HUES48 (cell line): Measurements from ENCODE around the gene STEAP3.
A peak's percentile ranks its signal among the peaks of the same experiment; 100 is the strongest.

Experiments used
- H3K27ac ChIP-seq: one replicate; pipeline ENCODE4 v1.7.0; 2013; ENCODE audit warnings: low read depth, low read length, inconsistent platforms
- H3K27me3 ChIP-seq: 2 replicates; pipeline ENCODE4 v1.6.1; 2013; ENCODE audit warnings: mild to moderate bottlenecking, low read length; ENCODE audit not compliant: control insufficient read depth, insufficient read depth
- H3K36me3 ChIP-seq: 2 replicates; pipeline ENCODE4 v1.6.1; 2013; ENCODE audit warnings: low read length; ENCODE audit not compliant: control insufficient read depth, insufficient read depth
- H3K4me1 ChIP-seq: 2 replicates; pipeline ENCODE4 v1.6.1; 2013; ENCODE audit warnings: mild to moderate bottlenecking, low read length; ENCODE audit not compliant: control insufficient read depth, insufficient read depth
- H3K4me3 ChIP-seq: 2 replicates; pipeline ENCODE4 v1.5.1; 2013; ENCODE audit warnings: mild to moderate bottlenecking, low read depth, low read length
- H3K9ac ChIP-seq: 2 replicates; pipeline ENCODE4 v1.6.1; 2013; ENCODE audit warnings: mild to moderate bottlenecking, low read depth, low read length, moderate library complexity
- H3K9me3 ChIP-seq: 2 replicates; pipeline ENCODE4 v1.6.1; 2013; ENCODE audit warnings: low read length; ENCODE audit not compliant: control insufficient read depth, insufficient read depth

The STEAP3 gene

DNA sequence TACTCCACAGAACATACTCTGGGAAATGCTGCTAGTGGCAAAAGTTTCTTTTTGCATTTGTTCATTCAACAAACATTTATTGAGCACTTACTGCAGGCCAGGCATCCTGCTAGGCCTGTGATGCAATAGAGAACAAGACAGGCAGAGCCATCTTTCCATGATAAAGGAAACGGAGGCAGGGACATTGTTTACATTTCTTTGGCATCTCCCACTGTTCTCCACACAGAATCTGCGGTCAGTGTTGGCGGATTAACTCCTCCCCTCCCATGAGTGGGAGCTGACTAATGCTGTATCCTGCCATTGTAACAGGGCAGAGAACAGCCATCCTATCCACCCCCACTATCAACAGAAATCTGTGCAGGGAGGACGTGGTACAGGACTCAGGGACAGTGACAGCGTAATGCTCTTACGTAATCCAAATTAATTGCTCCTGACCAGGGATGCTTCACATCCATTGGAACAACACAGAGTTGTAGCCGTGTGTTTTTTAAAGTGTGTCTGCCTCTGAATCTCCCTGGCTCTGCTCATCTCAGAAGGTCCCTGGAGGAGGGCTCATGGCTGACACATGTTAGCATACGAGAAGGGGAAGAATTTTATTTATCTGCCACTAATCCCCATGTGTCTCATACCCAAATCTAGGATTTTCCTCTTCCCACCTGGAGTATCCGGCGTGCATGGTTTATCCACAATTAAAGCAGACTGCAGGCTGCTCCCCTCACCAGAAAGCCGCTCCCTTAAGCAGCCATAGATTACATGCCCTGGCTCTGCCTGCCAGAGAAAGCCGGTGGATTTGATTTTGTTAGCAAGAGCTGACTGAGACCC, 32.3 kb downstream of the STEAP3 start:
- Histone ChIP-seq H3K9me3 (no peaks in the 10 kb centered on the region), H3K36me3 (0 out of 2 replicates have a peak, but pooled peaks cover 12% of the 10 kb centered on the region), H3K4me3 (peak overlapping the region; percentile 1; the same call in 1 of the 2 replicates), H3K4me1 (peaks cover 51% of the 10 kb centered on the region), H3K9ac (no peak overlapping the region), H3K27ac (peak overlapping the region; percentile 89), H3K27me3 (no peaks in the 10 kb centered on the region)

DNA sequence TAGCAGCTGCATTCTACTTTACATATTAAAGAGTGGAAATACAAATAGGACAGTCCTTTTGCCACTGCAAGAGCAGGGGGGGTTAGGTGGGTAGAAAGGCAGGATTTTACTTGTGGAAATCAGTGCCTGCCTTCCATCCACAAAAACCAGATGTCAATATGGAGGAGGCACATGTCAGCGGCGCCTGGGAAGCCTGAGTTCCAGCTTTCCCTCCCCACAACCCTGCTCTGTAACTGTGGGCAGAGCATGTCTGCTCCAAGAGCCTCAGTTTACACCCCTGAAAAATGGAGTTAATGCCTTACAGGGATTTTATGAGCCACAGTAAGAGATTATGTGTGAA, 32.9 kb downstream of the STEAP3 start:
- no peaks in the 10 kb centered on the region for H3K27me3 ChIP-seq
- H3K27ac ChIP-seq, result peak overlapping the region; percentile 89
- peaks cover 51% of the 10 kb centered on the region for H3K4me1 ChIP-seq
- H3K36me3 ChIP-seq, result 0 out of 2 replicates have a peak, but pooled peaks cover 9% of the 10 kb centered on the region
- no peaks in the 10 kb centered on the region for H3K9me3 ChIP-seq
- H3K4me3 ChIP-seq, result no peak overlapping the region
- no peak overlapping the region for H3K9ac ChIP-seq

DNA sequence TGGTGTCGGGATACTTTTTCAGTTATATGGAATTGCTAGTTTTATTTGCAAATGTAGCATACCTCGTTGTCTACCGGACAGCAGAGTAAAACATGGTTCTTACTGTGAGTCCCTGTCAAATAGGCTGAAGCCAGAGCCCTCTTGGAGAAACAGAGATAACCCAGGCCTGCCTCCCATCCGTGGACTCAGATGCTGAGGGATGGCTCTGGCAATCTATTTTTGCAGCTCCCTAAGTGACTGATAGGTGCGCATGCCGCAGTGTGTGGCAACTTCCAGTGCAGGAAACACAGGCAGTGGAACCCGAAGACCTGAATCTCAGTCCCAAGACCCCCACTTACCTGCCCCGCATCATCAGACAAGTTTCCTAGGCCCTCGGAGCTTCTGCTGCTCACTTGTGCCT, 33.6 kb downstream of the STEAP3 start:
- Histone ChIP-seq H3K4me1 (peaks cover 51% of the 10 kb centered on the region), H3K27ac (peak overlapping the region; percentile 89), H3K9me3 (no peaks in the 10 kb centered on the region), H3K4me3 (no peak overlapping the region), H3K27me3 (no peaks in the 10 kb centered on the region), H3K36me3 (0 out of 2 replicates have a peak, but pooled peaks cover 7% of the 10 kb centered on the region), H3K9ac (no peak overlapping the region)

DNA sequence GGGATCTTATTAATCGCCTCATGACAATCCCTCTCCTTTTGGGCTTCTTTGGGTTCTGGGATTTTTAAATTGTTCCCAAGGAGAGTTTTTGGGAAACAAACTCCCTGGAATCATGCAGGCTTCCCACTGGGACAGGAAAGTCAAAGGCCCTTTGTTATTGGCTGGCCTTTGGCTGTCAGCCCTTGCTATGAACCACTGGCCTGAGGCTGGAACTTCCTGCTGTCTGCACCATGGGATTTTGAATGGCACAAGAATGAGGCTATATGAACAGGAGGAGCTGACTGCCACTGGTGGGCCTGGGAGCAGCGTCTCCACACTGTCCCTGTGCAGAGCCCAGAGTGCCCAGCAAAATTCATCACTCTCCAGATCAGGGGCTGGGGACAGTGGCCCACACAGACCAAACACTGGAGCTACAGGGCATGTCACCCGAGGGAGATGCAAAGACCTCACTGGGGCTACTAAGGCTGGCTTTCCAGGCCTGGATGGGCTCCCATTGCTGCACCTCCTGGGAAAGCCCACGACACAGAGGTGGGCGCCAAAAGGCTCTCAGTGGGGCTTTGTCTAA, 35.7 kb downstream of the STEAP3 start:
- Histone ChIP-seq H3K9ac (no peak overlapping the region), H3K27ac (peak overlapping the region; percentile 80), H3K4me3 (no peak overlapping the region), H3K27me3 (no peaks in the 10 kb centered on the region), H3K4me1 (peaks cover 51% of the 10 kb centered on the region), H3K36me3 (no peaks in the 10 kb centered on the region), H3K9me3 (no peaks in the 10 kb centered on the region)

DNA sequence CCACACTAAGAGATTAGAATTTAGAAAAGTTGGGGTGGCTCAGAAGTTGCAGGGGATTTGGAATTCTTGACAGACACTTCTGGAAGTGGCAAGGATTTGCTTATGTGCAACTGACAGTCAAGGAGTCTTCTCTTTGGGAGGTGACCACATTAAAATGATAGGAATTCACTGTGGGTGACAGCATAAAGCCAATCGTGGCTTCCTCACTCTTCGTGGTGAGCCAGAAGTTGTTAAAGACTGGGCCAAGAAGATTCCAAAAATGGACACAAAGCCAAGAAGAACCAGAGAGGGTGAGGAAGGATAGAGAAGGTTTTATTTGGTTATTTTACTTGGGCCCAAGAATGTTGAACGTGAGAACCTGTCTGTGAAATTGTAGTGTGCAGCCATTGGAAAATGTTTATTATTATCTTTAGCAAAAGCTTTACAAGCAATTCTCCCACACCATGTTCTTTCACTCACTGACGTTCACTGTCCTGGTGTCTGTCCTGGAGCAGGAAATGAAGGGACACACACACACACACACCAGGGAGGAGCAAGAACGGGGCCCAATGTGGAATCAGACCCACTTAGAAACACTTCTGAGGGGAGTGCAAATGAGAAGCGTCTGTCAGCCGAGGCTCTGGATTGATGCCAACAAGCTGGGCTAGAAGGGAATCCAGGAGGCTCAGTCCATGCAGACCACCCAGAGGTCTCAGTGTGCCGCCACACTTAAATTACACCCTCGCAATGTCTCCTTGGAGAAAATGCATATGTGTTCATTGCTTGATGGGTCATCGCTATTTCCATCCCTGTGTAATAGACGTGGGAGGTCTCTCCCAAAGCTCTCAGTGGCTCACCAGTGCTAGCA, 37.2 kb downstream of the STEAP3 start:
- Histone ChIP-seq H3K9me3 (no peaks in the 10 kb centered on the region), H3K4me1 (peaks cover 36% of the 10 kb centered on the region), H3K27me3 (no peaks in the 10 kb centered on the region), H3K27ac (no peak overlapping the region), H3K4me3 (no peak overlapping the region), H3K9ac (no peak overlapping the region), H3K36me3 (no peaks in the 10 kb centered on the region)

DNA sequence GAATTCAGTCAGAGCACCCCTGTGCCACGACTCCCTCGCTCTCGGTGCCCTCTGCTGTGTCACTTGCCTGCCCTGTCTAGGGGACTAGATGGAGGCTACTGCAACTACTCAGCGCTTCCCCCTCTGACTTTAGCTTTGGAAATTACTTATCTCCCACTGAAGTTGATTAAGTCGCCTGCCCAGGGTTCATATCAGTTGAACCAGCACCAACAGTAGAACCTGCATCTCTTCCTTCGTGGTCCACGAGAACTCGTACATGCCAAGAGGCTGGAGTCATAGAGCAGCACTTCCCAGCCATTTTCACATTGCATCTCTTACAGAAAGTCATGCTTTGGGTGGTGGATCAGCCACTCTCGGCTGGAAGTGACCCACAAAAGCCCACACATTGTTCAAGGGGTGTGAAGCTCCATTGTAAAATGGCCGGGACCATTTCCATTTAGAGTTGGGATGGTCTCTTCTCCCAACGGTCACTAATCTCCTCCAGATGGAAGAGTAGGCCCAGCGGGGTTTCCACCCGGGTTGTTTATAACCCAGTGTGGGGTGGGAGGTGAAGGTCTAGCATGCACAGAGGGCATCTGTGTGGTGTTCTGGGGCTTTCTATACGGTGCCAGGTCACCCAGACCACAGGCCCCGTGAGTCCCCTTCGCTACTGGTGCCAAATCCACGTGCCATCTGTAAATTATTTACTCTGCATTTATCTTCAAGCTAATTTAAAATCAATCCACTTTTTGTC, 38.0 kb downstream of the STEAP3 start:
- peaks cover 28% of the 10 kb centered on the region for H3K4me1 ChIP-seq
- H3K9ac ChIP-seq, result no peak overlapping the region
- no peak overlapping the region for H3K27ac ChIP-seq
- H3K27me3 ChIP-seq, result no peaks in the 10 kb centered on the region
- no peak overlapping the region for H3K4me3 ChIP-seq
- no peaks in the 10 kb centered on the region for H3K36me3 ChIP-seq
- no peaks in the 10 kb centered on the region for H3K9me3 ChIP-seq

DNA sequence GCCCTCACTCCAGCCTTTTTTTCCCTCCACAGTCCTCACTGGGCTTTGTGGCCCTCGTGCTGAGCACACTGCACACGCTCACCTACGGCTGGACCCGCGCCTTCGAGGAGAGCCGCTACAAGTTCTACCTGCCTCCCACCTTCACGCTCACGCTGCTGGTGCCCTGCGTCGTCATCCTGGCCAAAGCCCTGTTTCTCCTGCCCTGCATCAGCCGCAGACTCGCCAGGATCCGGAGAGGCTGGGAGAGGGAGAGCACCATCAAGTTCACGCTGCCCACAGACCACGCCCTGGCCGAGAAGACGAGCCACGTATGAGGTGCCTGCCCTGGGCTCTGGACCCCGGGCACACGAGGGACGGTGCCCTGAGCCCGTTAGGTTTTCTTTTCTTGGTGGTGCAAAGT, 39.4 kb downstream of the STEAP3 start:
- Histone ChIP-seq H3K4me3 (no peak overlapping the region), H3K27me3 (no peaks in the 10 kb centered on the region), H3K9ac (no peak overlapping the region), H3K9me3 (no peaks in the 10 kb centered on the region), H3K4me1 (peaks cover 21% of the 10 kb centered on the region), H3K27ac (no peak overlapping the region), H3K36me3 (no peaks in the 10 kb centered on the region)

DNA sequence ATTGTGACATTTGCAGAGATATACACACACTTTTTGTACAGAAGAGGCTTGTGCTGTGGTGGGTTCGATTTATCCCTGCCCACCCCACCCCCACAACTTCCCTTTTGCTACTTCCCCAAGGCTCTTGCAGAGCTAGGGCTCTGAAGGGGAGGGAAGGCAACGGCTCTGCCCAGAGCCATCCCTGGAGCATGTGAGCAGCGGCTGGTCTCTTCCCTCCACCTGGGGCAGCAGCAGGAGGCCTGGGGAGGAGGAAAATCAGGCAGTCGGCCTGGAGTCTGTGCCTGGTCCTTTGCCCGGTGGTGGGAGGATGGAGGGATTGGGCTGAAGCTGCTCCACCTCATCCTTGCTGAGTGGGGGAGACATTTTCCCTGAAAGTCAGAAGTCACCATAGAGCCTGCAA, 40.0 kb downstream of the STEAP3 start:
- Histone ChIP-seq H3K4me1 (peaks cover 18% of the 10 kb centered on the region), H3K9ac (no peak overlapping the region), H3K27me3 (no peaks in the 10 kb centered on the region), H3K27ac (no peak overlapping the region), H3K9me3 (no peaks in the 10 kb centered on the region), H3K36me3 (no peaks in the 10 kb centered on the region), H3K4me3 (no peak overlapping the region)

DNA sequence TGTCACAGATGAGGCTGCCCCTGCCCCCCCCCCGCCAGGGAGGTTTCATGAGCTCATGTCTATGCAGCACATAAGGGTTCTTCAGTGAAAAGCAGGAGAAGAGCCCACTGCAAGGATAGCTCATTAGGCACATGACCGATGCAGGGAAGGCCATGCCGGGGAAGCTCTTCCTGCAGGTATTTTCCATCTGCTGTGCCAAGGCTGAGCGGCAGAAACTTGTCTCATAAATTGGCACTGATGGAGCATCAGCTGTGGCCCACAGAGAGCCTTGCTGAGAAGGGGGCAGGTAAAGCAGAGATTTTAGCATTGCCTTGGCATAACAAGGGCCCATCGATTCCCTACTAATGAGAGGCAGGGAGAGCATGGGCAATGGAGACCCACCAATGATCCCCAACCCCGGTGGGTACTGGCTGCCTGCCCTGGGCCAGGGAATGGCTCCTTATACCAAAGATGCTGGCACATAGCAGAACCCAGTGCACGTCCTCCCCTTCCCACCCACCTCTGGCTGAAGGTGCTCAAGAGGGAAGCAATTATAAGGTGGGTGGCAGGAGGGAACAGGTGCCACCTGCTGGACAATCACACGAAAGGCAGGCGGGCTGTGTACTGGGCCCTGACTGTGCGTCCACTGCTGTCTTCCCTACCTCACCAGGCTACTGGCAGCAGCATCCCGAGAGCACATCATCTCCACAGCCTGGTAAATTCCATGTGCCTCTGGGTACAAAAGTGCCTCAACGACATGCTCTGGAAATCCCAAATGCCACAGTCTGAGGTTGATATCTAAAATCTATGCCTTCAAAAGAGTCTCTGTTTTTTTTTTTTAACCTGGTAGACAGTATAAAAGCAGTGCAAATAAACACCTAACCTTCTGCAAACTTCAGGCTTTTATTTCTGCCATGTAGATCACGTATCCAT, 41.4 kb downstream of the STEAP3 start:
- H3K36me3 ChIP-seq, result no peaks in the 10 kb centered on the region
- H3K9ac ChIP-seq, result no peak overlapping the region
- H3K4me1 ChIP-seq, result peaks cover 5% of the 10 kb centered on the region; the same call in 1 of the 2 replicates
- H3K4me3 ChIP-seq, result no peak overlapping the region
- no peaks in the 10 kb centered on the region for H3K27me3 ChIP-seq
- no peak overlapping the region for H3K27ac ChIP-seq
- no peaks in the 10 kb centered on the region for H3K9me3 ChIP-seq

DNA sequence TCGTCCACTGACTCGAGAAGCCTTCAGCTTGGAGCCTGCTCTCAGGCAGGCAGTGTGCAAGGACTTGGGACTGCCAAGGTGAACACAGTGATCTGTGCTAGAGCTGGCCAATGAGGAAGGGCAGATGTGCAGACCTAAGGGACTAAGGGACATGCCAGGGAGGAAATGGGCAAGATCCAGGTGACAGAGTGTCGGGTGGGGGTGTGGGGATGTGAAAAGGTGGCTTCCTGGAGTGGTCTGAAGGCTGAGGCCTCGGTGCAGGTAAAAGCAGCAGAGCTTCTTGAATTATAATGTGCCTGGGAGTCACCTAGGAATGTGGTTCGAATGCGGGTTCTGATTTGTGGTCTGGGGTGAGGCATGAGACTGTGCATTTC, 42.0 kb downstream of the STEAP3 start:
- Histone ChIP-seq H3K4me1 (peaks cover 5% of the 10 kb centered on the region; the same call in 1 of the 2 replicates), H3K4me3 (no peak overlapping the region), H3K9me3 (no peaks in the 10 kb centered on the region), H3K27ac (no peak overlapping the region), H3K27me3 (no peaks in the 10 kb centered on the region), H3K9ac (no peak overlapping the region), H3K36me3 (no peaks in the 10 kb centered on the region)
